K562 (cell line): ENCODE results near the gene DNPEP. TPM values are rescaled to one million over a fixed set of nuclear protein-coding genes. Genes with fewer than 3 reads are reported as not detected.

ENCODE experiments used
- ATF3 ChIP-seq, 2 experiments: fragments of 450-650 bp in 1 of 2; sonication (generic) in 1 of 2; formaldehyde crosslinking in 1 of 2; IDR thresholded peaks in 1 of 2; conservative IDR thresholded peaks in 1 of 2; 2 replicates each; pipeline versions ENCODE4 v1.6.1 to v1.8.1; 2016 to 2023; ENCODE audit warnings: mild to moderate bottlenecking in 2 of 2, moderate library complexity in 2 of 2, inconsistent platforms in 1 of 2, missing genetic modification reagents in 1 of 2
- ATF7 ChIP-seq: fragments of 450-650 bp; IDR thresholded peaks from 2 replicates; pipeline ENCODE4 v1.7.1; 2014; ENCODE audit warnings: mild to moderate bottlenecking, moderate library complexity
- BDP1 ChIP-seq: IDR thresholded peaks from 3 replicates; pipeline ENCODE4 v1.6.1; 2011; ENCODE audit not compliant: insufficient read length, insufficient read depth
- BRD4 ChIP-seq: fragments of 200-600 bp; sonication (generic); IDR thresholded peaks from 2 replicates; pipeline ENCODE4 v1.6.1; 2017; ENCODE audit warnings: inconsistent platforms
- ETS1 ChIP-seq: conservative IDR thresholded peaks from 2 replicates; pipeline ENCODE4 v1.6.1; 2011; ENCODE audit warnings: low read depth, mild to moderate bottlenecking, low read length; ENCODE audit not compliant: control insufficient read depth
- FOXA3 ChIP-seq, 2 experiments: fragments of 450-650 bp in 1 of 2; sonication (generic) in 1 of 2; formaldehyde crosslinking; IDR thresholded peaks in 1 of 2; conservative IDR thresholded peaks in 1 of 2; 2 replicates each; pipeline versions ENCODE4 v1.4.0 to v1.8.0; 2020 to 2022; ENCODE audit warnings: mild to moderate bottlenecking in 2 of 2, missing genetic modification reagents in 1 of 2
- MAZ ChIP-seq, 2 experiments: fragments of 450-650 bp in 1 of 2; sonication (generic) in 1 of 2; formaldehyde crosslinking; IDR thresholded peaks in 1 of 2; conservative IDR thresholded peaks in 1 of 2; 2 replicates each; pipeline versions ENCODE4 v1.4.0 to v1.5.0; 2020; ENCODE audit warnings: mild to moderate bottlenecking in 1 of 2, missing genetic modification reagents in 1 of 2
- NR2F6 ChIP-seq: fragments of 450-650 bp; formaldehyde crosslinking; IDR thresholded peaks from 2 replicates; pipeline ENCODE4 v1.4.0; 2020; ENCODE audit warnings: mild to moderate bottlenecking
- RFX7 ChIP-seq: fragments of 250-450 bp; sonication (Bioruptor Pico); IDR thresholded peaks from 2 replicates; pipeline ENCODE4 v1.5.1; 2021; ENCODE audit warnings: mild to moderate bottlenecking
- ZNF655 ChIP-seq: fragments of 250-450 bp; sonication (Bioruptor Pico); IDR thresholded peaks from 2 replicates; pipeline ENCODE4 v1.5.0; 2021
- ZSCAN29 ChIP-seq: fragments of 450-650 bp; IDR thresholded peaks from 2 replicates; pipeline ENCODE4 v1.6.1; 2017
- polyA plus RNA-seq, 8 experiments: library from polyadenylated mRNA; depleted of rRNA in 4 of 8; stranded (reverse) in 5 of 8; unstranded in 3 of 8; fragments of >200 nt; fragmentation: Nextera tagmentation in 2 of 8; fragmentation: Illumina TruSeq in 1 of 8; extraction: Ambion mirVana in 2 of 8; extraction: Trizol in 1 of 8; gene quantifications; 2 replicates each; pipeline versions ENCODE4 v1.2.1 to v1.2.3, GENCODE V29; 2011 to 2014; ENCODE audit warnings: inconsistent platforms in 1 of 8, missing spikeins in 1 of 8
- total RNA-seq, 7 experiments: library from RNA; depleted of rRNA in 6 of 7; stranded (reverse); fragments of >200 nt in 6 of 7; fragmentation: Illumina TruSeq in 2 of 7; extraction: Trizol in 2 of 7; gene quantifications; 2 replicates each; pipeline versions ENCODE4 v1.2.1 to v1.2.3, GENCODE V29; 2011 to 2021; ENCODE audit warnings: low replicate concordance in 1 of 7
- TF ChIP-seq, protein P1 (sequence below): sonication (generic); formaldehyde crosslinking; IDR thresholded peaks from 2 replicates; pipeline ENCODE4 v1.8.1; 2023; ENCODE audit warnings: mild to moderate bottlenecking, missing genetic modification reagents, moderate library complexity
- TF ChIP-seq, protein P2 (sequence below): IDR thresholded peaks from 3 replicates; pipeline ENCODE4 v1.6.1; 2011; ENCODE audit warnings: borderline replicate concordance, mild to moderate bottlenecking, moderate library complexity; ENCODE audit not compliant: insufficient read length; ENCODE audit errors: extremely low read depth

The DNPEP gene
- total and polyA plus RNA-seq, 9 of the 15 experiments (the other 6 are each of a cell fraction or from before 2014, with no cell fraction given): 34.6 to 71.4 (median 45.5) TPM

- TF ChIP-seq ATF3 (IDR thresholded peaks at IDR 0.05) (peak; percentile 42; the same call in 1 of the 2 replicates), ATF3 (CRISPR knock-in tag; conservative IDR thresholded peaks at IDR 0.05) (no peak), BDP1 (no peak), MAZ (CRISPR knock-in tag; conservative IDR thresholded peaks at IDR 0.05 in 1 of 2, IDR thresholded peaks at IDR 0.05 in 1 of 2) (no peak), ETS1 (no peak), ZSCAN29 (no peak), ATF7 (peak; percentile 15; the same call in 1 of the 2 replicates), NR2F6 (CRISPR knock-in tag) (no peak), FOXA3 (CRISPR knock-in tag; conservative IDR thresholded peaks at IDR 0.05 in 1 of 2, IDR thresholded peaks at IDR 0.05 in 1 of 2) (0 out of 4 replicates have a peak, but pooled peaks of 1 of the 2 experiments have one; percentile 33), BRD4 (no peak), ZNF655 (CRISPR knock-in tag) (no peak), RFX7 (no peak)
- TF ChIP-seq, protein P1, sequence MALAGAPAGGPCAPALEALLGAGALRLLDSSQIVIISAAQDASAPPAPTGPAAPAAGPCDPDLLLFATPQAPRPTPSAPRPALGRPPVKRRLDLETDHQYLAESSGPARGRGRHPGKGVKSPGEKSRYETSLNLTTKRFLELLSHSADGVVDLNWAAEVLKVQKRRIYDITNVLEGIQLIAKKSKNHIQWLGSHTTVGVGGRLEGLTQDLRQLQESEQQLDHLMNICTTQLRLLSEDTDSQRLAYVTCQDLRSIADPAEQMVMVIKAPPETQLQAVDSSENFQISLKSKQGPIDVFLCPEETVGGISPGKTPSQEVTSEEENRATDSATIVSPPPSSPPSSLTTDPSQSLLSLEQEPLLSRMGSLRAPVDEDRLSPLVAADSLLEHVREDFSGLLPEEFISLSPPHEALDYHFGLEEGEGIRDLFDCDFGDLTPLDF: no peak
- TF ChIP-seq, protein P2, sequence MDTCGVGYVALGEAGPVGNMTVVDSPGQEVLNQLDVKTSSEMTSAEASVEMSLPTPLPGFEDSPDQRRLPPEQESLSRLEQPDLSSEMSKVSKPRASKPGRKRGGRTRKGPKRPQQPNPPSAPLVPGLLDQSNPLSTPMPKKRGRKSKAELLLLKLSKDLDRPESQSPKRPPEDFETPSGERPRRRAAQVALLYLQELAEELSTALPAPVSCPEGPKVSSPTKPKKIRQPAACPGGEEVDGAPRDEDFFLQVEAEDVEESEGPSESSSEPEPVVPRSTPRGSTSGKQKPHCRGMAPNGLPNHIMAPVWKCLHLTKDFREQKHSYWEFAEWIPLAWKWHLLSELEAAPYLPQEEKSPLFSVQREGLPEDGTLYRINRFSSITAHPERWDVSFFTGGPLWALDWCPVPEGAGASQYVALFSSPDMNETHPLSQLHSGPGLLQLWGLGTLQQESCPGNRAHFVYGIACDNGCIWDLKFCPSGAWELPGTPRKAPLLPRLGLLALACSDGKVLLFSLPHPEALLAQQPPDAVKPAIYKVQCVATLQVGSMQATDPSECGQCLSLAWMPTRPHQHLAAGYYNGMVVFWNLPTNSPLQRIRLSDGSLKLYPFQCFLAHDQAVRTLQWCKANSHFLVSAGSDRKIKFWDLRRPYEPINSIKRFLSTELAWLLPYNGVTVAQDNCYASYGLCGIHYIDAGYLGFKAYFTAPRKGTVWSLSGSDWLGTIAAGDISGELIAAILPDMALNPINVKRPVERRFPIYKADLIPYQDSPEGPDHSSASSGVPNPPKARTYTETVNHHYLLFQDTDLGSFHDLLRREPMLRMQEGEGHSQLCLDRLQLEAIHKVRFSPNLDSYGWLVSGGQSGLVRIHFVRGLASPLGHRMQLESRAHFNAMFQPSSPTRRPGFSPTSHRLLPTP: no peak
Observed at GRCh38 chr2:219399716-219400478, 12.2 kb upstream of the DNPEP start (continued).
